GM18873 (cell line): ENCODE measurements around the gene RPL29.
A peak's percentile ranks its signal among the peaks of the same experiment; 100 is the strongest.

Experiments used
- ATAC-seq: cut with Tn5 transposase; IDR thresholded peaks from one replicate; pipeline ENCODE4 v1.9.1; 2021; ENCODE audit warnings: mild to moderate bottlenecking, moderate library complexity, moderate number of reproducible peaks; ENCODE audit not compliant: unreplicated experiment, low FRiP score

The RPL29 gene

DNA sequence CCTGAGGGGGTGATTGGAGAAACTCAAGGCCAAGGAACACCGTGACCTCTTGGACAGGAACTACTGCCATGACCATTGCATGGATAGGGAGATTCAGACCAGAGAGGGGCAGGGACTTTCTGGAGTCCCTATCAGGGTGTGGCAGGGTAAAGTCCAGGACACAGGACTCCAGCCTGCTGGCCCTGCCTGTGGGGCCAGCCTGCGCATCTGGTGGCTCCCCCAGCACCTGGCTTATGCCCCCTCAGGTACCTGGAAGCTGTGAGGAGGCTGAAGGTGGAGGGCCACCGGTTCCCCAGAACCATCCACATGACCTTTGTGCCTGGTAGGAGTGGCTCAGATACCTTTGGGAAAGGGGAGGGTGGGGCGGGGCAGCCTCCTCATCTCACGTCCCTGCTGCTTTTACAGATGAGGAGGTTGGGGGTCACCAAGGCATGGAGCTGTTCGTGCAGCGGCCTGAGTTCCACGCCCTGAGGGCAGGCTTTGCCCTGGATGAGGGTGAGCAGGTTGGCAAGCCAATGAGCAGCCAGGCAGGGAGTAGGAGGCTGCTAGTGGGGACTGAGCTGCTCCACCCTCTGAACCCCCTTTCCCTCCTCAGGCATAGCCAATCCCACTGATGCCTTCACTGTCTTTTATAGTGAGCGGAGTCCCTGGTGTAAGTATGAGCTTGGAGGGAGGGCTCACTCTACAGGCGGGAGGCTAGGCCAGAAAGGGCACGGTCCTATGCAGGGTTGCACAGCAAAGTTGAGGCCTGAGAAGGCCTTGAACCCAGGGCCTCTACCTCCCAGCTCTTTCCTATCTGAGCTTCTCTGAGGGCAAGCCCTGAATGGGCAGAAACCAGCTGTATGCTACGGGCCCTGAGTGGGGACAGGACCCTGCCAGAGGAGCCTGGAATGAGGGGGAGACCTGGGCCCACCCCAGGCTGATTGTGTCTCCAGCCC, 9.4 kb downstream of the RPL29 start:
- no peak for ATAC-seq

DNA sequence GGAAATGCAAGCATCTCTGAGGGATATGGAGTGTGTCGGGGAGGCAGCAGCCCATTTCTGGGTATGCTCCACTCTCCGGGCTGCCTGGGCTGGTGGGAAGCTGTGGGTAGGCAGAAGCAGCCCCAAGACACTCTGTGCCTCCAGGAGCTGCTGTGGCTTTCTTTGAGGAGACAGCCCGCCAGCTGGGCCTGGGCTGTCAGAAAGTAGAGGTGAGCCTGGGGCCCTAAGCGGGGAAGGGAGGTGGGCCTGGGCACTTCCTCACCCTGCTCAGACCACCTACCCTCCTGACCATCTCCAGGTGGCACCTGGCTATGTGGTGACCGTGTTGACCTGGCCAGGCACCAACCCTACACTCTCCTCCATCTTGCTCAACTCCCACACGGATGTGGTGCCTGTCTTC, 10.6 kb downstream of the RPL29 start:
- ATAC-seq = no peak

- no peak for ATAC-seq
These were observed 11.4 kb downstream of the RPL29 start for GRCh38 chr3:51984269-51984647.

GRCh38 chr3:51983578-51984268, 12.0 kb downstream of the RPL29 start:
- no peak for ATAC-seq

DNA sequence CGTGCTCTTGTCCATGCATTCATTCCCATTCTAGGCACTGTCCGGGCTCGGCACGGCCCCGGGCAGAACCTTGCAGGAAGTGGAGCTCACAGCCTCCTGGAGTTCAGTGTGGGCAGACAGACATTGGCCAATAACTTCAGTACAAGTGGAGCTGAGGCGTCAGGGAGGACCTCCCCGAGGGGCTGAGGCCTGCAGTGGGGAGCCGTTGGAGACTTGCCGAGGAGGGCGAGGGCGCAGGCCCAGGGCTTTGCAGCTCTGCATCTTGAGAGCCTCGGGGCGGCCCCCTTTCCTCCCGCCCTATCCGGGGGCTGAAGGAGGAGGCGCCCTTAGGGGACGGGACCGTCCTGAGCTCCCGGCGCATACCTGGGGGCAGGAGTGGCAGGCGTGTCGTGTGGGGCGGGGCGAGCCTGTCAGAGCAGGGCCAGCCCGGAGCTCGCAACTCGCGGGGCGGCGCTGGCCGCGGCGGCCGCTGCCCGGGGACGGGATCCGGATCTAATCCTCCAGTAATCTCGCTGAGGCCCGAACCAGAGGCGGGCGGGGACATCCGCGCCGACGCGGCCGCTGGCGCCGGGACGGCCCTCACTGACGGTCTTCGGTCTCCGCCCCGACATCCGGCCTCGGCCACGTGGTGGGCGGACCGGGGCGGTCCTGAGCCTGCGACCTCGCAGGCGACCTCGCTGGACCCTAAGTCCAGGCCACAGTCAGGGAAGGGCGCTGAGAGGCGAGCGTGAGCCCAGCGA, 12.7 kb downstream of the RPL29 start, which contains the start of gene ACY1:
ACY1 (plus strand) TSS at position 698 of the 740 bp plus-strand sequence. CDS start 530 bp downstream, outside the sequence.
- ATAC-seq = peak; percentile 63

- ATAC-seq = peak; percentile 35
These were observed 13.3 kb downstream of the RPL29 start for GRCh38 chr3:51982352-51982837.

- ATAC-seq = no peak
These were observed 15.4 kb downstream of the RPL29 start for GRCh38 chr3:51980253-51980652.

DNA sequence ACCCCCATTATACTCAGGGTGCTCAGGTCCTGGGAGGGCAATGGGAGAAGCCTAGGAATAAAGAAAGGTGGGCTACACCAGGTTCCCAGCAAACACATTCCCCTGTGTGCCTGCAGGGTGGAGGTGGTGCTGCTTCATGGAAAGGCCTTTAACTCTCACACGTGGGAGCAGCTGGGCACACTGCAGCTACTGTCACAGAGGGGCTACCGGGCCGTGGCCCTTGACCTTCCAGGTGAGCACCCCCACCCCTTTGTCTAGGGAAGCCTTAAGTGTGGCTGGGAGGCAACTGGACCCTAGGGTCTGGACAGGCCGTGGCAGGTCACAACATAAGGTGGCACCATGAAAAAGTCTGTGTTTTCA, 17.6 kb downstream of the RPL29 start:
- no peak for ATAC-seq

DNA sequence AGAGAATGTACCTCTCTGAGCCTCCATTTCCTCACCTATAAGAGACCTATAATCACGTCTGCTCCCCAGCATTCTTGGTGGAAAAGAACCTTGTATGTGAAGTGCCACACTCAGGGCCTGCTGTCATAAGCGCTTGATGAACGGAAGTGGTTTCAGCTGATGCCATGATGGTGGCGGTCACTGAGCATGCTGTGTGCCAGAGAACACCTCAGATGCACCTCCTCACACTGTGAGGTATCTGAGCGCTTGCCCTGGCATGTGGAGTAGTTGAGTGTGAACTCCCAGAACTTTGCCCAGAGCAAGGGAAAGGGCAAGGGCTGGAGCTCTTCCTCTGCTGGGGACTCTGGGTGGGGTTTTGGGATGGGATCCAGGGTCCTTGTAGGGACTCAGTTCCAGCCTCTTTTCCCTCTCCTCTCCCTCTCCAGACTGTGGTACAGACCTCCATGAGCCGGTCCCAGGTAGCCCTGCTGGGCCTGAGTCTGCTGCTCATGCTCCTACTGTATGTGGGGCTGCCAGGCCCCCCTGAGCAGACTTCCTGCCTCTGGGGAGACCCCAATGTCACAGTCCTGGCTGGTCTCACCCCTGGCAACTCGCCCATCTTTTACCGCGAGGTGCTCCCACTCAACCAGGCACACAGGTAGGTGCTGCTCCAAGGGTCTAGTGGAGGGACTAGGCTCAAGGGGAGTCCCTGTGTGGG, 18.1 kb downstream of the RPL29 start:
- ATAC-seq = no peak

- no peak for ATAC-seq
These were observed 19.7 kb downstream of the RPL29 start for GRCh38 chr3:51975852-51976549.

GRCh38 chr3:51974963-51975851, 20.5 kb downstream of the RPL29 start, which contains the start of gene ABHD14A:
Gene ABHD14A, plus strand, starts transcription at chr3:51975064. Its CDS starts 72 bp downstream, at chr3:51975136.
- no peak for ATAC-seq

GRCh38 chr3:51974277-51974962, 21.3 kb downstream of the RPL29 start:
- no peak for ATAC-seq

GRCh38 chr3:51971350-51971749, 24.3 kb downstream of the RPL29 start:
- ATAC-seq = no peak

GRCh38 chr3:51970606-51971300, 24.9 kb downstream of the RPL29 start:
- no peak for ATAC-seq

DNA sequence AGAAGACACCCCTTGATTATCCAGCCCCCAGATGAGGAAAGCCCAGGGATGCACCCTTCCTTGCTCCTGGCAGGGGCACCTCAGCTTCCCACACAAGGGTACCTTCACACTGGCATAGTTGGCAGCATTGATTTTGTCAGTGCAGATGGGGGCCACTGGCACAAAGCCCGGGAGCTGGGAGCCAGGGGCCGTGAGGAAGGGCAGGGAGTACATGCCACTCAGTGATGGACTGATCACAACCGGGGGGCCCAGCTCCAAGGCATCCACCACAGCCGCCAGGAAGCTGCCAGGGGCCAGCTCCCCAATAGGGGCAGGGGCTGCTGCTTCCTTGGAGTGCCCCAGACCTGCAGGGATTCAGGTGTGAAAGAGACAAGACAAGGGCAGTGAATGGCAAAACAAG, 25.9 kb downstream of the RPL29 start:
- no peak for ATAC-seq

GRCh38 chr3:51968883-51969678, 26.6 kb downstream of the RPL29 start:
- ATAC-seq = no peak
